ENCODE results near the gene FUT2.
"Not testable (repeated sequence)": the region's sequence is repeated elsewhere in the genome, so short reads cannot be mapped to it uniquely, and the experiment has no call there.

The FUT2 gene

DNA sequence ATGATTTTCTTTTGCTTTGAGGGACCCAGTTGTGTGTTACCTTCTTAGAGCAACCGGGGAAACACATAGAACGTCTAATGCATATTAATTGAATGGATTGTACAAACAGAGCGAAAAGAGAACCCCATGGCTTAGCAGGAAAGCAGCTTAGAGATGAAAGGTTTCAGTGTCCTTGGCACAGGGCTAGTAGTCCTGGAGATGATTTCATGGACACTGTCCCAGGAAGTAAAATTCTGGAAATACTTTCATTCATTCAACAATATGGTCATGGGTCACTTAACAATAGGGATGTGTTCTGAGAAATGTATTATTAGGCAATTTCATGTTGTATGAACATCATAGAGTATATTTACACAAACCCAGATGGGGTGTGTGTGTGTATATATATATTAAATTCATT, 9.7 kb upstream of the FUT2 start:
- DNase-seq (ENCODE audit: low spot score) = no peak

DNA sequence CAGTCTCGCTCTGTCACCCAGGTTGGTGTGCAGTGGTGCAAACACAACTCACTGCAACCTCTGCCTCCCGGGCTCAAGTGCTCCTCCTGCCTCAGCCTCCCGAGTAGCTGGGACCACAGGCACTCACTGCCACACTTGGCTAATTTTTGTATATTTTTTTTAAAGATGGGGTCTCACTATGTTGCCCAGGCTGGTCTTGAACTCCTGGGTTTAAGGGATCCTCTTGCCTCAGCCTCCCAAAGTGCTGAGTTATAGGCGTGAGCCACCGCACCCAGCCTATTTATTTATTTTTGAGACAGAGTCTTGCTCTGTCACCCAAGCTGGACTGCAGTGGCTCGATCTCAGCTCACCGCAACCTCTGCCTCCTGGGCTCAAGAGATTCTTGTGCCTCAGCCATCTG, 9.1 kb upstream of the FUT2 start:
- not testable (repeated sequence) for DNase-seq (ENCODE audit: low spot score)

More for the DNA sequence above, 9.7 kb upstream of the FUT2 start:
- TF ChIP-seq, protein P1, sequence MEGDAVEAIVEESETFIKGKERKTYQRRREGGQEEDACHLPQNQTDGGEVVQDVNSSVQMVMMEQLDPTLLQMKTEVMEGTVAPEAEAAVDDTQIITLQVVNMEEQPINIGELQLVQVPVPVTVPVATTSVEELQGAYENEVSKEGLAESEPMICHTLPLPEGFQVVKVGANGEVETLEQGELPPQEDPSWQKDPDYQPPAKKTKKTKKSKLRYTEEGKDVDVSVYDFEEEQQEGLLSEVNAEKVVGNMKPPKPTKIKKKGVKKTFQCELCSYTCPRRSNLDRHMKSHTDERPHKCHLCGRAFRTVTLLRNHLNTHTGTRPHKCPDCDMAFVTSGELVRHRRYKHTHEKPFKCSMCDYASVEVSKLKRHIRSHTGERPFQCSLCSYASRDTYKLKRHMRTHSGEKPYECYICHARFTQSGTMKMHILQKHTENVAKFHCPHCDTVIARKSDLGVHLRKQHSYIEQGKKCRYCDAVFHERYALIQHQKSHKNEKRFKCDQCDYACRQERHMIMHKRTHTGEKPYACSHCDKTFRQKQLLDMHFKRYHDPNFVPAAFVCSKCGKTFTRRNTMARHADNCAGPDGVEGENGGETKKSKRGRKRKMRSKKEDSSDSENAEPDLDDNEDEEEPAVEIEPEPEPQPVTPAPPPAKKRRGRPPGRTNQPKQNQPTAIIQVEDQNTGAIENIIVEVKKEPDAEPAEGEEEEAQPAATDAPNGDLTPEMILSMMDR (IDR thresholded peaks at IDR 0.05; ENCODE audit: extremely low read depth, missing control alignments) = no peak

DNA sequence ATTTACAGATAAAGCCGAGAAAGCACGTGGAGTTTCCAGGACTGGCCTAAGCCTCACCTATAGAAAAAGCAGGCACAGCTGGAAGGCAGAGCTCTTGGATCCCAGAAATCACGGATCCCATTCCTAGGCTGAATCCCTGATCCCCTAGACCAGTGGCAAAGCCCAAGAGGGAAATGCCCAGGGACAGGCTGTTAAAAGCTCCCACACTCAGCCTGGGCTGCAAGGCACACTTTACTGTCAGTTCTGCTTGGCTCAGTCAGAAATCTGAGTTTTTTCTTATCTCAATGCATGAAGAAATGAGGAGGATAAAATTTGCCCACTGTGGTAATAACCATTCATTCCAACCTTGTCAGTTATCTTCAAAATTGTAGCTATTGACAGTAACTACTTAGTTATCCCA, 8.0 kb upstream of the FUT2 start:
- TF ChIP-seq, protein P1 (IDR thresholded peaks at IDR 0.05; ENCODE audit: extremely low read depth, missing control alignments) = no peak
- DNase-seq (ENCODE audit: low spot score) = no peak

DNA sequence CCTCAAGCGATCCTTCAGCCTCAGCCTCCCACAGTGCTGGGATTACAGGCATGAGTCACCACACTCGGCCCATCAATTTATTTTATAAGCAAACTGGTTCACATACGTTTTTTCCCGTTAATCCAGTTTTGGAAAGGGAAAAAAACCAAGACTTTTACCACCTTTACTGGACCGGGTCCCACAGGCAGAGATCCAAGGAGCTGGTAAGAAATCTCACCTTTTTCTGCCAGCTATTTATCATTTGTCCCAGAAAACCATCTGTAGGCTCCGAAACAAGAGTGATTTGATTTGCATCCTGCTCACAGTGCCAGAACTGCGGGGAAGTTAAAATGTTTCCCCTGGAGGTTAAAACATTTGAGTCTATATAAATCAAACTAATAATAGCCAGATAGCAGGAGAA, 6.3 kb upstream of the FUT2 start:
- DNase-seq (ENCODE audit: low spot score) = no peak
- TF ChIP-seq, protein P1 (IDR thresholded peaks at IDR 0.05; ENCODE audit: extremely low read depth, missing control alignments) = no peak

DNA sequence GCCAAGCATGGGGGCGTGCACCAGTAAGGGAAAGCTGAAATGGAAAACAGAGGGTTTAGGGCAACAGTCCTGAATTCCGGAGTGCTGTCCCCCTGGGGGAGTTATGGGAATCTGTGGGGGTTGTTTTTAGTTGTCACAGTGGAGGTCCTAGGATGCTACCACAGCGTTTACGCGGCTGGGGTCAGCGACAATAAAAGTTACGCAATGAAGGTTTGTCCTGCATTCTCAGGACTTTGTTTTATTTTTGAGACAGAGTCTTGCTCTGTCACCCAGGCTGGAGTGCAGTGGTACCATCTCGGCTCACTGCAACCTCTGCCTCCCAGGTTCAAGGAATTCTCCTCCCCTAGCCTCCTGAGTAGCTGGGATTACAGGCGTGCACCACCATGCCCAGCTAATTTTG, 2.1 kb upstream of the FUT2 start:
- DNase-seq (ENCODE audit: low spot score) = not testable (repeated sequence)

DNA sequence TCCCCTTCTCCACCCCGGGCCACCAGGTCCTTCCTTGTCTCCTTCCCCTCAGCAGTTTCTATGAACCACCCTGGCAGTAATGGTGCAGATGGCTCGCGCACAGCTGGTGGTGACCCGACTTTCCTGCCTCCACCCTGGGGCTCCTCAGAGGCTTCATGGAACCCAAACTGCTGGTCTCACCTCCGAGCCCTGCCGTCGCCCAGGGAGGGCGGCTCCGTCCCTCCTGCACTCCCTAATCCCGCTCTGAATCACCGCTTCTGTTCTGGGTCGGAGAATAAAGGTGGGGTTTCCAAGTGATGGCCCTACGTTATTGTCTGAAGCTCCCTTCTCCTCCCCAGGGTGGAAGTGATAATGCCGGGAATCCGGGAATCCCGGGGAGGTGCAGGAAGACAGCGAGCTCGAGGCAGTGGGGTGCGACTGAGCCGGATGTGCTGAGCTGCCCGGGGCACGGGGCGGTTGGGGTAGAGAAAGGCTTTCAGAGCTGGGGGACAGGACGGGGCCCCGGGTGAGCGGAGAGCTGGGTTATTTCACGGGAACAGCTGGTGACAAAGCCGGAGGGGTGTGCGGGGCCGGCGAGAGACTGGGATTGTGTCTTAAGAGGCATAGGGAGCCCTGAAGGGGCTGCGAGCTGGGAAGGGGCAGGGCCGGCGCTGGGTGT, 711 bp downstream of the FUT2 start:
- no peak for DNase-seq (ENCODE audit: low spot score)
- TF ChIP-seq, protein P1 (IDR thresholded peaks at IDR 0.05; ENCODE audit: extremely low read depth, missing control alignments) = no peak

DNA sequence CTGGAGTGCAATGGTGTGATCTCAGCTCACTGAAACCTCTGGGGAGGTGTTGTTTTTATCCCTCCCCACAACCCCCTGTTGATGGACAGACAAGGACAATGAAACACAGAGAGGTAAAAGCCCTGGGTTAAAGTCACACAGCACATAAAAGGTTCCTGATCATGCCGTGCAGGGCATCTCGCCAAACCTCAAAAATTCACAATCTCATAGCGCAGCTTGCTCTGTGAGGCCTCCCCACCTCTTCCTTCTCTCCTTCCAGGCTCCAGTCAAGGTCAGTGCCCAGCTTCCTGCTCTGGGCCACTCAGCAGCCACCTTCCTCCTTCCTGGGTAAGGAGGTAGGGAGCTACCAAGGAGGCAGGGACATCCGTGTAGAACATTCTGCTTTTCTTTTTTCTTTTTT, 2.3 kb downstream of the FUT2 start:
- TF ChIP-seq, protein P1 (IDR thresholded peaks at IDR 0.05; ENCODE audit: extremely low read depth, missing control alignments) = no peak
- no peak for DNase-seq (ENCODE audit: low spot score)

DNA sequence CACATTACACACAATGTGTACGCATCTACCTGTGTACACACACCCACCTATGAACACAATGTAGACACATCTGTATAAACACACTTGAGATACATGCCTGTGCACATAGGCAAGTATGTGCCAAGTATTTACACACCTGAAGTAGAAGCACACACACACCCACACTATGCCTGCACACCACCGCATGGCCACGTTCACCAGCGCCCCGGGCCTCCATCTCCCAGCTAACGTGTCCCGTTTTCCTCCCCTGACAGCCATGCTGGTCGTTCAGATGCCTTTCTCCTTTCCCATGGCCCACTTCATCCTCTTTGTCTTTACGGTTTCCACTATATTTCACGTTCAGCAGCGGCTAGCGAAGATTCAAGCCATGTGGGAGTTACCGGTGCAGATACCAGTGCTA, 6.9 kb downstream of the FUT2 start:
- no peak for DNase-seq (ENCODE audit: low spot score)
- TF ChIP-seq, protein P1 (IDR thresholded peaks at IDR 0.05; ENCODE audit: extremely low read depth, missing control alignments) = no peak
